ENCODE results near the gene CDH4.

DNA sequence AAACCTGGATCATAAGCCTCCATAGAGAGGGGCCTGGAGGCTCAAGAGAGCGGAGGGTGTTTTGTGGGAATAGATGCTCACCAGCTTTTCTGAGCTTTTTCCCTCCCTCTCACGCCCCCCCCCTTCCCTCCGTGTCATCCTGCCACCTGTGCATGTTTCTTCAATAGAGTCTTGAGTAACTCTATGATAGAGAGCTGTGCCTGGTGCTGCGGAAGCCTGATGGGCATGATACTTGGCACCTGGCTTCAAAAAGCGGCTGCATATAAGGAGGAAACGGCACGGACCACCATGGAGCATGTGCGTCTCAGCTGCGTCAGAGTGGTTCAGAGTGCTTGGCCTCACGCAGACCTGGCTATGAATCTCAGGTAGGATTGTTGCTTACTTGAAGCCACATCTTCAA lies 198.9 kb downstream of the CDH4 start:
- TF ChIP-seq, protein P1, sequence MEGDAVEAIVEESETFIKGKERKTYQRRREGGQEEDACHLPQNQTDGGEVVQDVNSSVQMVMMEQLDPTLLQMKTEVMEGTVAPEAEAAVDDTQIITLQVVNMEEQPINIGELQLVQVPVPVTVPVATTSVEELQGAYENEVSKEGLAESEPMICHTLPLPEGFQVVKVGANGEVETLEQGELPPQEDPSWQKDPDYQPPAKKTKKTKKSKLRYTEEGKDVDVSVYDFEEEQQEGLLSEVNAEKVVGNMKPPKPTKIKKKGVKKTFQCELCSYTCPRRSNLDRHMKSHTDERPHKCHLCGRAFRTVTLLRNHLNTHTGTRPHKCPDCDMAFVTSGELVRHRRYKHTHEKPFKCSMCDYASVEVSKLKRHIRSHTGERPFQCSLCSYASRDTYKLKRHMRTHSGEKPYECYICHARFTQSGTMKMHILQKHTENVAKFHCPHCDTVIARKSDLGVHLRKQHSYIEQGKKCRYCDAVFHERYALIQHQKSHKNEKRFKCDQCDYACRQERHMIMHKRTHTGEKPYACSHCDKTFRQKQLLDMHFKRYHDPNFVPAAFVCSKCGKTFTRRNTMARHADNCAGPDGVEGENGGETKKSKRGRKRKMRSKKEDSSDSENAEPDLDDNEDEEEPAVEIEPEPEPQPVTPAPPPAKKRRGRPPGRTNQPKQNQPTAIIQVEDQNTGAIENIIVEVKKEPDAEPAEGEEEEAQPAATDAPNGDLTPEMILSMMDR (IDR thresholded peaks at IDR 0.05; ENCODE audit: borderline replicate concordance, extremely low read depth, low read length, poor library complexity, severe bottlenecking), result no peak
- TF ChIP-seq EZH2 (IDR thresholded peaks at IDR 0.05; ENCODE audit: borderline replicate concordance, low read depth, low read length, severe bottlenecking), result no peak
